Choroid plexus epithelial cell (primary cell): Measurements from ENCODE around the gene MUC20.

Experiments used
- DNase-seq: peaks from one replicate; pipeline ENCODE4 v3.0.0-alpha.2; 2010; ENCODE audit warnings: low read depth
- H3K4me3 ChIP-seq: 2 replicates; pipeline ENCODE4 v1.5.1; 2011; ENCODE audit warnings: low read depth, mild to moderate bottlenecking, control low read depth, low read length, moderate library complexity
- CTCF ChIP-seq: conservative IDR thresholded peaks from 2 replicates; pipeline ENCODE4 v1.5.1; 2011; ENCODE audit warnings: low read depth, mild to moderate bottlenecking, control low read depth, inconsistent platforms, low read length, moderate library complexity

The MUC20 gene

DNA sequence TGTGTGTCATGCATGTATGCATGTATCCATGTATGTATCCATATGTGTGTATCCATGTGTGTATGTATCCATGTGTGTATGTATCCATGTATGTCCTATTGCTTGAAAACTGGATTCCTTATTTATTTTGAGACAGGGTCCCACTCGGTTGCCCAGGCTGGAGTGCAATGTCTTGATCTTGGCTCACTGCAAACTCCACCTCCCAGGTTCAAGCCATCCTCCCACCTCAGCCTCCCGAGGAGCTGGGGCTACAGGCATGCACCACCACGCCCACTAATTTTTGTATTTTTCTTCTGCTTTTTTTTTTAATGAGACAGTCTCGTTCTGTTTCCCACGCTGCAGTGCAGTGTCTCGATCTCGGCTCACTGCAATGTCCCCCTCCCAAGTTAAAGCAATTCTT, 34.1 kb downstream of the MUC20 start:
- H3K4me3 ChIP-seq: no peak overlapping the region
- no peak for DNase-seq
- TF ChIP-seq CTCF: no peak

- no peak for TF ChIP-seq CTCF
- H3K4me3 ChIP-seq: no peak overlapping the region
- peak; percentile 48 for DNase-seq
Measured at GRCh38 chr3:195755391-195755790, 34.6 kb downstream of the MUC20 start.

DNA sequence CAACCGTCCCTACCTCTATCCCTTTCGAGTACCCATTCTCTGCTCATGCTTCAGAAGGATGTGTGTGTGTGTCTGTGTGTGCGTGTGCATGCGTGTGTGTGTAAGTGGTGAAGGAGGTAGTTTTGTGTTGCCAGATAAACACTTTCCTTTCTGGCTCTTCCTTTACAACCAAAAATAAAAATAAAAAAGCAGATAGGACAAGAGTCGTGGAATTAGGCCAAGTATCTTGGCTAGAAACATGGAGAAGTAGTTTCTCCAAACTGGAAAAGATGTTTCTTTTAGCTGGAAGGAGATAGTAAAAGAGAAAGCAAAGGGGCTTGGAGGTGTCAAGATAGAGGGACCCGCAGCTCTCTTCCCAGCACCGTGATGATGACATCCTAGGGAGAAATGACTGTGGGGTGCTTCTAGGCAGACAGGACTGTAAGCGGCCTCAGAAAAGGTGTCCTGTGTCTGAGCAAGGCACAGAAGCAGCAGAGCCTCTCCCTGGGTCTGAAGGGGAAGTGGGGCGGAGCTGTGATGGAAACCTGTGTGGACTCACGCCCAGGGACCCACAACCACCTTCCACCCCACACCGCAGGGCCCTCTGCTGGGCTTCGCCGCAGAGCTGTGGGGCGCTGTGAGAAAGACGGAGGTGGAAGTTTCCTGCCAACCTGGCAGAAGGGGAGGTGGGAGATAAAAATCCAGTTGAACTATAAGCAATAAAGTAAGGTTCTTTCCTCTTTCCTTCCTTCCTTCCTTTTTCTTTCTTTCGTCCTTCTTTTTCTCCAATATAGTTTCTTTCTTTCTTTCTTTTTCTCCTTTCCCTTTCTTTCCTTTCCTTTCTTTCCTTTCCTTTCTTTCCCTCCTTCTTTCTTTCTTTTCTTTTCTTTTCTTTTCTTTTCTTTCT, 35.3 kb downstream of the MUC20 start:
- no peak for TF ChIP-seq CTCF
- H3K4me3 ChIP-seq: no peak overlapping the region
- peak; percentile 8 for DNase-seq

GRCh38 chr3:195757438-195757770, 36.6 kb downstream of the MUC20 start:
- DNase-seq: no peak
- TF ChIP-seq CTCF: no peak
- no peak overlapping the region for H3K4me3 ChIP-seq

- DNase-seq: no peak
- TF ChIP-seq CTCF: no peak
- no peak overlapping the region for H3K4me3 ChIP-seq
Measured at GRCh38 chr3:195757827-195758226, 37.0 kb downstream of the MUC20 start.

DNA sequence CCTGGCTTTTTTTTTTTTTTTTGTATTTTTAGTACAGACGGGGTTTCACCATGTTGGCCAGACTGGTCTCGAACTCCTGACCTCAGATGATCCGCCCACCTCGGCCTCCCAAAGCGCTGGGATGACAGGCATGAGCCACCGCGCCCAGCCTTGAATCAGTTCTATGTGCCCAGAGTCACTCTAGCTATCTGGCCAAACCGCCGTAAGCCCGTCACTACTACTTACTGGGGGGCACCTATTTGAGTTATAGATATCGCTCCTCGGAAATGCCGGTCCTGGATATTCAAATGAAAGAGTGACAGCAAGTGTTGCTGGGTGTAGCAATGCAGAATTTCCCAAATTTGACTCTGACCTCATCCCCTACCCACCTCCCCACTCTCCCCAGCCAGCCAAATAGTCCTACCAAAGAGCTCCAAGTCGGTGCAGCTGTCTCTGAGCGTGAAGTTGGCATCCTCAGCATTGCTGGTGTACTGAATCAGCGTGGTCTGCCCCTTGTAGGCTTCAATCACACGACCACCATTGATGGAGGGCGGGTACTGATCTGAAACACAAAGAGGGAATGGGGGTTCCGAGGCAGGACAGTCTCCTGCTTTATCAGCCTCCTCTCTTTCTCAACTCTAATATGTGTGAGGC, 38.1 kb downstream of the MUC20 start:
- H3K4me3 ChIP-seq: no peak overlapping the region
- DNase-seq: no peak
- no peak for TF ChIP-seq CTCF
